ENCODE data around the gene THEMIS2.
A peak's percentile ranks its signal among the peaks of the same experiment; 100 is the strongest.
"Not testable (repeated sequence)": the region's sequence is repeated elsewhere in the genome, so short reads cannot be mapped to it uniquely, and the experiment has no call there.

THEMIS2 gene

DNA sequence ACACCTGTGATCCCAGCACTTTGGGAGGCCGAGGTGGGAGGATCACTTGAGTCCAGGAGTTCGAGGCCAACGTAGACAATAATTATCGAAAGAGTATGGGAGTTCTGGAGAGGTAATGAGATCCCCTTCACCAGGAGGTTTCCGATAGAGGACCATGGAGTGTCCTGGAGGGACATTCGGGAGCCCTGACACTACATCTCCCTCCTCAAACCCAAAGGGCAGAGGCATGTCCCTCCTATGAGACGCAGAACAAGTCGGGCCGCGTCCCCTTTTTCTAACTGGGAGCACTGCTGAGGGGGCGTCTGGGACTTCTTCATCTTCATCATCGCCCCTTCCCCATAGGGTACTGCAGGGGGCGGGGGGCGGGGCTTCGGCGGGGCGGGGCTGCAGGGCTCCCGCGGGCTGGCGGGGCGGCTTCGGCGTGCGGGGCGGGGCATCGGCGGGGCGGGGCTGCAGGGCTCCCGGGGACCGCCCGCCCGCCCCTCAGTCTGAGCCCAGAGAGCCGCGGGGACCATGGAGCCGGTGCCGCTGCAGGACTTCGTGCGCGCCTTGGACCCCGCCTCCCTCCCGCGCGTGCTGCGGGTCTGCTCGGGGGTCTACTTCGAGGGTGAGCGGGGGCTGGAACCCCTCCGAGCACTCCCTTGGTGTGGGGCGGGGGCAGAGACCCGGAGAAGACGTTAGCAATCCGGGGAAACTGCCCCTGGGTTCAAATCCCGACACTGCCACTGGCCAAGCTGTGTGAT is at the start of gene THEMIS2:
Gene THEMIS2 (plus strand): TSS at position 486 of the 743 bp plus-strand sequence. CDS start 28 bp downstream, at position 514.
- Histone ChIP-seq H2AFZ (ENCODE audit: low read depth, low read length, severe bottlenecking) (peak within 1 kb of the TSS; percentile 29), H3K79me2 (ENCODE audit: insufficient read depth, low read length) (no peaks in the 10 kb centered on the region), H3K9me3 (ENCODE audit: insufficient read depth, low read length) (no peaks in the 10 kb centered on the region), H4K20me1 (ENCODE audit: low read depth, low read length) (no peaks in the 10 kb centered on the region), H3F3A (ENCODE audit: insufficient read depth) (no peaks in the 10 kb centered on the region), H3K4me3 (ENCODE audit: insufficient read depth, low read length, poor library complexity, severe bottlenecking) (peak within 1 kb of the TSS; percentile 35), H3K27me3 (ENCODE audit: low read length) (no peaks in the 10 kb centered on the region), H3K4me2 (ENCODE audit: low read depth, low read length, poor library complexity, severe bottlenecking) (peak within 1 kb of the TSS; percentile 53), H3K27ac (ENCODE audit: low read depth, low read length) (no peak within 1 kb of the TSS), H3K9me2 (replicated peaks; ENCODE audit: insufficient read depth, low read length) (no peaks in the 10 kb centered on the region), H3K36me3 (ENCODE audit: low read length) (no peaks in the 10 kb centered on the region), H3K9ac (ENCODE audit: low read length) (peak within 1 kb of the TSS; percentile 26; the same call in 1 of the 2 replicates)
- TF ChIP-seq, protein P1, sequence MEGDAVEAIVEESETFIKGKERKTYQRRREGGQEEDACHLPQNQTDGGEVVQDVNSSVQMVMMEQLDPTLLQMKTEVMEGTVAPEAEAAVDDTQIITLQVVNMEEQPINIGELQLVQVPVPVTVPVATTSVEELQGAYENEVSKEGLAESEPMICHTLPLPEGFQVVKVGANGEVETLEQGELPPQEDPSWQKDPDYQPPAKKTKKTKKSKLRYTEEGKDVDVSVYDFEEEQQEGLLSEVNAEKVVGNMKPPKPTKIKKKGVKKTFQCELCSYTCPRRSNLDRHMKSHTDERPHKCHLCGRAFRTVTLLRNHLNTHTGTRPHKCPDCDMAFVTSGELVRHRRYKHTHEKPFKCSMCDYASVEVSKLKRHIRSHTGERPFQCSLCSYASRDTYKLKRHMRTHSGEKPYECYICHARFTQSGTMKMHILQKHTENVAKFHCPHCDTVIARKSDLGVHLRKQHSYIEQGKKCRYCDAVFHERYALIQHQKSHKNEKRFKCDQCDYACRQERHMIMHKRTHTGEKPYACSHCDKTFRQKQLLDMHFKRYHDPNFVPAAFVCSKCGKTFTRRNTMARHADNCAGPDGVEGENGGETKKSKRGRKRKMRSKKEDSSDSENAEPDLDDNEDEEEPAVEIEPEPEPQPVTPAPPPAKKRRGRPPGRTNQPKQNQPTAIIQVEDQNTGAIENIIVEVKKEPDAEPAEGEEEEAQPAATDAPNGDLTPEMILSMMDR (IDR thresholded peaks at IDR 0.05; ENCODE audit: insufficient read depth, low read length, poor library complexity, severe bottlenecking) = no peak
- TF ChIP-seq EZH2phosphoT487 (conservative IDR thresholded peaks at IDR 0.05; ENCODE audit: low read length) = no peak

DNA sequence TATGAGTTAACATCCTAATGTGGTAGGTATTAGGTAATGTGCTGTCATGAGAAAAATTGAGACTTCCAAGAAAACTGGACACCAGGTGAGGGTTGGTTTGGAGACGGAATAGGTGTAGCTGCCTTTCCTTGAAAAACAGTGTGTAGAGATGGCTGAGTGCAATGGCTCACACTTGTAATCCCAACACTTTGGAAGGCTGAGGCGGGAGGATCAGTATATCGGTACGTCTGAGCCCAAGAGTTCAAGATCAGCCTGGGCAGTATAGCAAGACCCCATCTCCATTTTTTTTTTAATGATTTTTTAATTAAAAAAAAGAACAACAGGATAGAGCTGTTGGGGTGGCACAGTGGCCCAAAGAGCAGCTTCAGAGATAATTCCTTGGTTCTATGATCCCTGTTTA is 48.6 kb upstream of the THEMIS2 start:
- no peak overlapping the region for H3K9ac ChIP-seq (ENCODE audit: low read length)
- H3K9me2 ChIP-seq (replicated peaks; ENCODE audit: insufficient read depth, low read length) = no peaks in the 10 kb centered on the region
- H3F3A ChIP-seq (ENCODE audit: insufficient read depth) = peaks cover 16% of the 10 kb centered on the region
- H4K20me1 ChIP-seq (ENCODE audit: low read depth, low read length) = no peaks in the 10 kb centered on the region
- TF ChIP-seq, protein P1 (IDR thresholded peaks at IDR 0.05; ENCODE audit: insufficient read depth, low read length, poor library complexity, severe bottlenecking) = no peak
- no peak for TF ChIP-seq EZH2phosphoT487 (conservative IDR thresholded peaks at IDR 0.05; ENCODE audit: low read length)
- no peak overlapping the region for H3K27ac ChIP-seq (ENCODE audit: low read depth, low read length)
- H3K4me3 ChIP-seq (ENCODE audit: insufficient read depth, low read length, poor library complexity, severe bottlenecking) = no peak overlapping the region
- H3K36me3 ChIP-seq (ENCODE audit: low read length) = peaks cover 14% of the 10 kb centered on the region; the same call in 1 of the 2 replicates
- no peak overlapping the region for H2AFZ ChIP-seq (ENCODE audit: low read depth, low read length, severe bottlenecking)
- H3K9me3 ChIP-seq (ENCODE audit: insufficient read depth, low read length) = no peaks in the 10 kb centered on the region
- H3K4me2 ChIP-seq (ENCODE audit: low read depth, low read length, poor library complexity, severe bottlenecking) = no peak overlapping the region
- no peaks in the 10 kb centered on the region for H3K79me2 ChIP-seq (ENCODE audit: insufficient read depth, low read length)
- H3K27me3 ChIP-seq (ENCODE audit: low read length) = no peaks in the 10 kb centered on the region

DNA sequence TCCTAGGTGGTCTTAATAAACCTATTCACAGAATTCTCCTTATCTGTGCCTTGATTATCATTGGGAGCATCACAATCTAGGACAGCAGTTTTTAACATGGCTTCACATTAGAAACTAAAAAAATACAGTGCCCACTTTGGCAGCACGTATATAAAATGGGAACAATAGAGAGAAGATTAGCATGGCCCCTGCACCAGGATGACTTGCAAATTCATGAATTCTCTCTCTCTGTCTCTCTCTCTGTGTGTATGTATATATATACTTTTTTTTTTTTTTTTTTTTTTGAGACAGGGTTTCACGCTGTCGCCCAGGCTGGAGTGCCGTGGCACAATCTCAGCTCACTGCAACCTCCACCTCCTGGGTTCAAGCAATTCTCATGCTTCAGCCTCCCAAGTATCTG is 47.9 kb upstream of the THEMIS2 start:
- Histone ChIP-seq H3K9me2 (replicated peaks; ENCODE audit: insufficient read depth, low read length) (no peaks in the 10 kb centered on the region), H3K79me2 (ENCODE audit: insufficient read depth, low read length) (no peaks in the 10 kb centered on the region), H3F3A (ENCODE audit: insufficient read depth) (peaks cover 16% of the 10 kb centered on the region), H3K9ac (ENCODE audit: low read length) (no peak overlapping the region), H3K27ac (ENCODE audit: low read depth, low read length) (no peak overlapping the region), H4K20me1 (ENCODE audit: low read depth, low read length) (no peaks in the 10 kb centered on the region), H2AFZ (ENCODE audit: low read depth, low read length, severe bottlenecking) (no peak overlapping the region), H3K36me3 (ENCODE audit: low read length) (peaks cover 14% of the 10 kb centered on the region; the same call in 1 of the 2 replicates), H3K4me3 (ENCODE audit: insufficient read depth, low read length, poor library complexity, severe bottlenecking) (no peak overlapping the region), H3K27me3 (ENCODE audit: low read length) (no peaks in the 10 kb centered on the region), H3K9me3 (ENCODE audit: insufficient read depth, low read length) (no peaks in the 10 kb centered on the region), H3K4me2 (ENCODE audit: low read depth, low read length, poor library complexity, severe bottlenecking) (no peak overlapping the region)
- no peak for TF ChIP-seq EZH2phosphoT487 (conservative IDR thresholded peaks at IDR 0.05; ENCODE audit: low read length)
- TF ChIP-seq, protein P1 (IDR thresholded peaks at IDR 0.05; ENCODE audit: insufficient read depth, low read length, poor library complexity, severe bottlenecking) = no peak

DNA sequence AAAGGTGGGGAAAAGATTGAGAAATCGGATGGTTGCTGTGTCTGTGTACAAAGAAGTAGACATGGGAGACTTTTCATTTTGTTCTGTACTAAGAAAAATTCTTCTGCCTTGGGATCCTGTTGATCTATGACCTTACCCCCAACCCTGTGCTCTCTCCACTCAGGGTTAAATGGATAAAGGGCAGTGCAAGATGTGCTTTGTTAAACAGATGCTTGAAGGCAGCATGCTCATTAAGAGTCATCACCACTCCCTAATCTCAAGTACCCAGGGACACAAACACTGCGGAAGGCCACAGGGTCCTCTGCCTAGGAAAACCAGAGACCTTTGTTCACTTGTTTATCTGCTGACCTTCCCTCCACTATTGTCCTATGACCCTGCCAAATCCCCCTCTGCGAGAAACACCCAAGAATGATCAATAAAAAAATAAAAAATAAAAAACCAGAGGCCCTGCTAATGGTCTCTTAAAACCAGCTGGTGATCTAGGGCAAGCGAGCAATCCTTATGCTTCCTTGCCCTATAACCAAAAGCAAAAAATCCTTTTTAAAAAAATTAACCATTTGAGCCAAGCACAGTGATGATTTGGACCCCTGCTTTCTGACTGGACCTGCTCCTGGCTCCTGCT is 42.9 kb upstream of the THEMIS2 start:
- Histone ChIP-seq H3K4me2 (ENCODE audit: low read depth, low read length, poor library complexity, severe bottlenecking) (peak overlapping the region; percentile 80), H3K9ac (ENCODE audit: low read length) (peak overlapping the region; percentile 93; the same call in 1 of the 2 replicates), H3K4me3 (ENCODE audit: insufficient read depth, low read length, poor library complexity, severe bottlenecking) (peak overlapping the region; percentile 87), H3F3A (ENCODE audit: insufficient read depth) (peaks cover 17% of the 10 kb centered on the region), H3K36me3 (ENCODE audit: low read length) (peaks cover 15% of the 10 kb centered on the region), H3K79me2 (ENCODE audit: insufficient read depth, low read length) (peaks cover 38% of the 10 kb centered on the region)
- not testable (repeated sequence) for H3K27ac ChIP-seq (ENCODE audit: low read depth, low read length); H4K20me1 ChIP-seq (ENCODE audit: low read depth, low read length); H3K9me3 ChIP-seq (ENCODE audit: insufficient read depth, low read length); H3K27me3 ChIP-seq (ENCODE audit: low read length); H2AFZ ChIP-seq (ENCODE audit: low read depth, low read length, severe bottlenecking); H3K9me2 ChIP-seq (replicated peaks; ENCODE audit: insufficient read depth, low read length)

Measured in SU-DHL-6 (cell line).